GM12875 (cell line): ENCODE measurements around the gene YBX3.

Experiments used
- H3K4me3 ChIP-seq: one replicate; pipeline ENCODE4 v1.5.1; 2011; ENCODE audit warnings: low read depth, low read length, control low read depth
- TF ChIP-seq, protein P1 (sequence below): IDR thresholded peaks from 2 replicates; pipeline ENCODE4 v1.5.1; 2011; ENCODE audit warnings: low read depth, mild to moderate bottlenecking, control low read depth, inconsistent platforms, low read length, moderate library complexity, borderline replicate concordance; ENCODE audit not compliant: insufficient read depth

YBX3 gene

DNA sequence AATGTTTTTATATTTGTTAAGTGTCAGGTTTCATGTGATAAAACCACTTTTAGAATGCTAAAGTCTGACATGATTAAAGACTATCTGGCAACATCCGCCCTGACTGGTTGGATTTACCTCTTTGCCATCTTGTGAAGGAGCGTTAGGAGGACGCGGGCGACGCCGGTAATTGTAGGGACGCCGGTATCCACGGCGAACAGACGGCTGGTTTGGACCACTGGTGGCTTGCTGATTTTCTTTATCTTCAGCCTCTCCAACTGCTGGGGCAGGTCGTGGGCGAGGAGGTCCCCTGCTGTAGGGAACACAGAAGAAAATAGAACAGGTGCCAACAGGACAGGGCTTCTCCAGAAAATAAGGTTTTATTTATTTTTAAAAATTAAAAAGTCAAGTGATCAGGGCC is 21.3 kb downstream of the YBX3 start:
- TF ChIP-seq, protein P1, sequence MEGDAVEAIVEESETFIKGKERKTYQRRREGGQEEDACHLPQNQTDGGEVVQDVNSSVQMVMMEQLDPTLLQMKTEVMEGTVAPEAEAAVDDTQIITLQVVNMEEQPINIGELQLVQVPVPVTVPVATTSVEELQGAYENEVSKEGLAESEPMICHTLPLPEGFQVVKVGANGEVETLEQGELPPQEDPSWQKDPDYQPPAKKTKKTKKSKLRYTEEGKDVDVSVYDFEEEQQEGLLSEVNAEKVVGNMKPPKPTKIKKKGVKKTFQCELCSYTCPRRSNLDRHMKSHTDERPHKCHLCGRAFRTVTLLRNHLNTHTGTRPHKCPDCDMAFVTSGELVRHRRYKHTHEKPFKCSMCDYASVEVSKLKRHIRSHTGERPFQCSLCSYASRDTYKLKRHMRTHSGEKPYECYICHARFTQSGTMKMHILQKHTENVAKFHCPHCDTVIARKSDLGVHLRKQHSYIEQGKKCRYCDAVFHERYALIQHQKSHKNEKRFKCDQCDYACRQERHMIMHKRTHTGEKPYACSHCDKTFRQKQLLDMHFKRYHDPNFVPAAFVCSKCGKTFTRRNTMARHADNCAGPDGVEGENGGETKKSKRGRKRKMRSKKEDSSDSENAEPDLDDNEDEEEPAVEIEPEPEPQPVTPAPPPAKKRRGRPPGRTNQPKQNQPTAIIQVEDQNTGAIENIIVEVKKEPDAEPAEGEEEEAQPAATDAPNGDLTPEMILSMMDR = no peak
- no peak overlapping the region for H3K4me3 ChIP-seq

DNA sequence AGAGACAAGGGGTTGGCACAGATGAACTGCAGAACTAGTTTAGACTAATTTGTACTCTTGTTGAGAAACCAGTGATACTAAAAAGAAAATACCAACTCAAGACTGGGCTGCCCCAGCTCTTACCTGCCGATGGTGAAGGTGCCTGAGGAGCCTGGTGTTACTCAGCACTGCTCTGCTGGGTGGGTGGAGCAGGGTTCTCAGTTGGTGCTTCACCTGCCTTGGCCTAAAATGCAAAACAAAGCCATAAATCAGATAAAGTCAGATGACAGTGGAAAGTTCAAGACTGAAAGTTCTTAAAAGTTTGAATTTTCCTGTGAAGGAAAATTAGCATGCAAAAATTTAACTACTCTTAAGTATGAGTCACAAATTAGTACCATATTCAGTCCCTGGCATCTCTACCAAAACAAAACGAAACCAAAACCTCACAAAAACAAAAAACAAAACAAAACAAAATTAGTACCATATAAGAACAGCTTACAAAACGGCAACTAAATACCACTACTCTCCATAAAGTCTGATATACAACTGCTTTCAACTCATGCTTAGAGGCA is 21.9 kb downstream of the YBX3 start:
- no peak overlapping the region for H3K4me3 ChIP-seq
- TF ChIP-seq, protein P1 = no peak

DNA sequence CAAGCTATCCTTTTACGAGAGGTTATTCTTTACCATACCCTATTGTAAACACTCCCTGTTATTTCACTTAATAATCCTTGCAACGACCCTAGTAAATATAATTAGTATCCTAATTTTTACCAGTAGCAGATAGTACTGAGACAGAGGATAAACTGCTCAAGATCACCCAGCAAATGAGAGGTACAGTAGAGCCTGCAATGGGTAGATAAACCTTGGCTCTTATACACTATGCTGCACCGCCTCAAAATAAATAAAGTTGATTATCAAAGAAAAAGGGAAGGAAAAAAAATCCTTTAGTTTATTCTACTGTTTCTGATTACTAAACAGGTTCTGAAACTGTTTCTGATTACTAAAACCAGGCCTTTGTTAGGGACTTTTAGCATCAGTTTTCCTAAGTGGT is 22.5 kb downstream of the YBX3 start:
- TF ChIP-seq, protein P1 = no peak
- no peak overlapping the region for H3K4me3 ChIP-seq

DNA sequence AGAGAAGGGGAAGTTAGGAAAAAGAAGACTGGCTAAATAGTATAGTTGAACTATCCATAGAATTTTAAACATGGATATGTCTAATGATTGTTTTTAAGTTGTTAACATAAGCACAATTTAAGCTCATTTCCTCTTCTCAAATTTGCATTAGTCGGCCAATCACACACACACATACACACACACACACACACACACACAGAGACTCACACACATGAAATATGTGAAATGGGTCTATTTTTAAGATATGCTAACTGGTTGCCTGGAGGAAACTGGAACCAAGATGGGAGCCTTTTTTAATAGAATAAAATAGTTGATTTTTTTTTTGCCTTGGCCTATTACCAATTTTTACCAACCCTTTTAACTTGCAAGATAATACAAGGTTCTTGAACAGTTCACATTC is 25.3 kb downstream of the YBX3 start:
- TF ChIP-seq, protein P1 = no peak
- no peak overlapping the region for H3K4me3 ChIP-seq

DNA sequence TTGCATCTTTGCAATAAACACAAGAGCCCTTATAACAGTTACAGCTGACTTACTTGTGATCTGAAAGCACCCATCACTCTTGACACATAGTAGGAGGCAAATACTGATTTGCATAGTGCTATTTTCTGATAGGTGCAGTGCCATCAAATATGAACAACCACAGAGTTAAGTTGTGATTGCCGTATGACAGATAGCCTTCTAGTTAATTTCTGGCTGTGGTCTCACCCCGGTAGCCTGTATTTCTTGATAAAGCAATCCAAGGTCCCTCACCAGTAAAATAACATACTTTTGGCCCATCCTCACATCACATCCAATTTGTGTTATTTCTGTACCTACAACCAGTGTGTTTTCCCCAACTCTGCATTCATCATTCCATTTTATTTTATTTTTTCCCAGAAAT is 26.0 kb downstream of the YBX3 start:
- TF ChIP-seq, protein P1 = no peak
- no peak overlapping the region for H3K4me3 ChIP-seq

DNA sequence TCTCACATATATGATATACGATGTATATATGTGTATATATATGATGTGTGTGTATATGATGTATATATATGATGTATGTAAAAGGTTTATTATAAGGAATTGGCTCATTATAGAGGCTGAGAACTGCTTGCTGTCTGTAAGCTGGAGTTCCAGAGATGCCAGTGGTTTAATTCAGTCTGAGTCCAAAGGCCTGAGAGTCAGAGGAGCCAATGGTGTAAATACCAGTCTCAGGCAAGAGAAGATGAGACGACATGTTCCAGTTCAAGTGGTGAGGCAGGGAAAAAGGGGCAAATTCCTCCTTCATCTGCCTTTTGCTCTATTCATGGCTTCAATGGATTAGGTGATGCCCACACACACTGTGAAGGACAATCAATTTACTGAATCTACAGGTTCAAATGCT is 32.2 kb downstream of the YBX3 start:
- no peak overlapping the region for H3K4me3 ChIP-seq
- TF ChIP-seq, protein P1 = no peak

DNA sequence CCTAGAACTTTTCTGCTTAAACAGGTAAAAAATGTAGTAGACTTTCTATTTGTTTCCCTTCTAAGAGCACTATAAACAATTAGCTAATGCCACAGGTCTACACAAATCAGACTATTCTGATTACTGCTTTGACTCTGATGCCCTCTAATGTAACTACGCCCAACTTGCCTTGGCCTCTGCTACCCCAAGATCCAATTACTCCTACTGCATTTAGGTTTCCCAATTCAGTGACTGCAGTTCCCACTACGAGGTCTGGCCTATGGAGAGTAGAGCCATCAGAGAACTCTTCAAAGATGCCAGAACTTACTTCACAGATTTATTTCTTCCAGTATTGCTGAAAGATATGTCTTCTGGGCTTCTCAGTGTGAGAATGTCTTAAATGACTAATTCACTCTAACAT is 34.0 kb downstream of the YBX3 start:
- TF ChIP-seq, protein P1 = no peak
- H3K4me3 ChIP-seq = no peak overlapping the region
